HepG2 (cell line): ENCODE data around the gene BUB1B. TPM values are rescaled to one million over a fixed set of nuclear protein-coding genes. Genes with fewer than 3 reads are reported as not detected.
"Not testable (repeated sequence)": the region's sequence is repeated elsewhere in the genome, so short reads cannot be mapped to it uniquely, and the experiment has no call there.

Source experiments
- ATAC-seq: fragments of 200-7000 bp; cut with Tn5 transposase; 3 replicates; pipeline ENCODE4 v1.9.1; 2020; ENCODE audit warnings: mild to moderate bottlenecking, moderate library complexity
- BruUV-seq: library from RNA; stranded (reverse); fragments of 400-500 nt; replicated peaks from 2 replicates; lab custom pipeline; 2021; lab: Mats Ljungman, UMichigan
- CTCF ChIA-PET: fragments of 300-600 bp; formaldehyde crosslinking; extraction: SDS; loops from one replicate; lab custom pipeline; 2021; ENCODE audit warnings: low total read pairs, inconsistent platforms, low intra/inter-chr PET ratio; lab: Yijun Ruan, JAX
- POLR2A ChIA-PET: fragments of 350-600 bp; sonication (Branson Sonifier 250); formaldehyde crosslinking; loops from one replicate; lab custom pipeline; 2020; ENCODE audit warnings: antibody characterized with exemption, inconsistent platforms; lab: Yijun Ruan, JAX
- DNase-seq: peaks from one replicate; pipeline ENCODE4 v3.0.0-alpha.2; 2015; ENCODE audit warnings: low spot score
- FAIRE-seq: peaks from 3 replicates; lab custom pipeline; 2011; peaks lifted over from hg19 to GRCh38; lab: Jason Lieb, UNC
- H2AFZ ChIP-seq: one replicate; pipeline ENCODE4 v1.6.1; 2011; ENCODE audit warnings: low read length, inconsistent platforms
- H3K27ac ChIP-seq: fragments of 300-600 bp; 3 replicates; pipeline ENCODE4 v1.8.0; 2011; ENCODE audit warnings: mixed run types, mild to moderate bottlenecking, mixed read lengths, low read length, inconsistent platforms; ENCODE audit not compliant: insufficient read depth; ENCODE audit errors: extremely low read length
- H3K27me3 ChIP-seq, 2 experiments: fragments of 200-600 bp in 1 of 2; 2 replicates in 1 of 2; 3 replicates in 1 of 2; pipeline versions ENCODE4 v1.6.0 to v1.8.0; 2011; ENCODE audit warnings: low read length in 2 of 2, mild to moderate bottlenecking in 2 of 2, moderate library complexity in 2 of 2, inconsistent platforms in 1 of 2; ENCODE audit not compliant: insufficient read depth in 2 of 2, control insufficient read depth in 1 of 2
- H3K36me3 ChIP-seq, 2 experiments: fragments of 200-600 bp in 1 of 2; replicated peaks in 1 of 2; 2 replicates in 1 of 2; 3 replicates in 1 of 2; pipeline versions ENCODE4 v1.5.1 to v1.8.0; 2011; ENCODE audit warnings: low read length in 2 of 2, inconsistent platforms in 1 of 2; ENCODE audit not compliant: insufficient read depth in 2 of 2, control insufficient read depth in 1 of 2
- H3K4me1 ChIP-seq: 2 replicates; pipeline ENCODE4 v1.5.1; 2012; ENCODE audit warnings: low read length, inconsistent platforms; ENCODE audit not compliant: insufficient read depth
- H3K4me2 ChIP-seq: 2 replicates; pipeline ENCODE4 v1.6.0; 2011; ENCODE audit warnings: low read depth, low read length, inconsistent platforms
- H3K4me3 ChIP-seq, 3 experiments: fragments of 200-600 bp in 1 of 3; sonication (generic), shearing (Covaris generic) in 1 of 3; replicated peaks in 1 of 3; 2 replicates each; pipeline ENCODE4 v1.5.1; 2011 to 2016; ENCODE audit warnings: low read length in 3 of 3, inconsistent platforms in 2 of 3, low read depth in 2 of 3, mild to moderate bottlenecking in 2 of 3, control low read depth in 1 of 3, mixed read lengths in 1 of 3; ENCODE audit not compliant: insufficient read depth in 1 of 3
- H3K79me2 ChIP-seq: one replicate; pipeline ENCODE4 v1.6.1; 2011; ENCODE audit warnings: low read length, inconsistent platforms; ENCODE audit not compliant: insufficient read depth
- H3K9ac ChIP-seq: 2 replicates; pipeline ENCODE4 v1.6.0; 2011; ENCODE audit warnings: mild to moderate bottlenecking, low read depth, low read length, inconsistent platforms; ENCODE audit not compliant: insufficient read depth
- H3K9me3 ChIP-seq: 2 replicates; pipeline ENCODE4 v1.5.1; 2012; ENCODE audit warnings: mild to moderate bottlenecking, low read length
- H4K20me1 ChIP-seq: 2 replicates; pipeline ENCODE4 v1.6.0; 2011; ENCODE audit warnings: inconsistent platforms, mild to moderate bottlenecking, low read length, moderate library complexity; ENCODE audit not compliant: insufficient read depth
- WGBS: methylation state at CpG from one replicate; pipeline ENCODE4 v1.1.6; 2017; ENCODE audit warnings: low lambda C conversion rate; 5-methylcytosine and 5-hydroxymethylcytosine counted together
- in situ Hi-C: cut with HindIII; loops from 2 replicates; pipeline ENCODE4 v1.10.0; 2017; ENCODE audit warnings: low pct_unique_long_range_greater_than_20kb; ENCODE audit not compliant: extremely low pct_ligation_motif_present
- intact Hi-C: fragments of 100-400 bp; cut with micrococcal nuclease; formaldehyde crosslinking; loops from one replicate; pipeline ENCODE4 v1.10.0; 2022; ENCODE audit not compliant: unreplicated experiment
- polyA plus RNA-seq, 8 experiments: library from polyadenylated mRNA; depleted of rRNA in 3 of 8; stranded (reverse) in 7 of 8; unstranded in 1 of 8; fragments of >200 nt; fragmentation: Illumina TruSeq in 4 of 8; extraction: Trizol in 4 of 8; gene quantifications; 2 replicates each; pipeline versions ENCODE4 v1.2.1 to v1.2.3, GENCODE V29; 2011 to 2016; ENCODE audit warnings: low read depth in 4 of 8, missing spikeins in 1 of 8, mixed read lengths in 1 of 8; ENCODE audit not compliant: insufficient read depth in 1 of 8
- total RNA-seq, 5 experiments: library from RNA; depleted of rRNA; stranded (reverse); fragments of >200 nt; fragmentation: Illumina TruSeq; extraction: Trizol; gene quantifications; 2 replicates each; pipeline ENCODE4 v1.2.3, GENCODE V29; 2016; ENCODE audit warnings: low read depth in 1 of 5

The BUB1B gene
- total and polyA plus RNA-seq, 2 of the 13 experiments (the other 11 are each of a cell fraction or from before 2014, with no cell fraction given): 26.2 to 63.5 TPM

DNA sequence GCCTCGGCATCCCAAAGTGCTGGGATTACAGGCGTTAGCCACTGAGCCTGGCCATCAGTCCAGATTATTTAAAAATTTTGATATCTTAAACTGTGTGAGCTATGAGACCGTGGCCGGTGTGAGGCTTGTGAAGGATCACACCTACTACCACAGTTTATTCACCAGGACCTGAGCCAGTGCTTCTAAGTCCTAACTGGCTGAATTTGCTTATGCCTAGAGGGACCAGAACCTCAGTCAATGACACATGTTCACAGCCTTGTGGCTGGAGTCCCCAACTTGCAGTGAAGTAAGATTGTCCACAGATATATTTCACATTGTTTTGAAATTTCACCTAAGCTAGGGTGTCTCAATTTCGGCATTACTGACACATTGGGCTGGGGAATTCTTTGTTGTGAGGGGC lies 37.0 kb upstream of the BUB1B start:
- H3K4me1 ChIP-seq, H3K79me2 ChIP-seq, H4K20me1 ChIP-seq, DNase-seq, H2AFZ ChIP-seq, CTCF ChIA-PET, in situ Hi-C loops, ATAC-seq, H3K9ac ChIP-seq, FAIRE-seq, H3K4me3 ChIP-seq, BruUV-seq, intact Hi-C loops, POLR2A ChIA-PET, H3K27ac ChIP-seq, H3K4me2 ChIP-seq, H3K36me3 ChIP-seq, H3K9me3 ChIP-seq: not testable (repeated sequence)
- 50% methylated on average over 5 of the region's 5 CpGs for WGBS
- H3K27me3 ChIP-seq: peaks cover 0 to 13% of the 10 kb centered on the region in 2 experiments; a peak in 2 of 5 replicates

DNA sequence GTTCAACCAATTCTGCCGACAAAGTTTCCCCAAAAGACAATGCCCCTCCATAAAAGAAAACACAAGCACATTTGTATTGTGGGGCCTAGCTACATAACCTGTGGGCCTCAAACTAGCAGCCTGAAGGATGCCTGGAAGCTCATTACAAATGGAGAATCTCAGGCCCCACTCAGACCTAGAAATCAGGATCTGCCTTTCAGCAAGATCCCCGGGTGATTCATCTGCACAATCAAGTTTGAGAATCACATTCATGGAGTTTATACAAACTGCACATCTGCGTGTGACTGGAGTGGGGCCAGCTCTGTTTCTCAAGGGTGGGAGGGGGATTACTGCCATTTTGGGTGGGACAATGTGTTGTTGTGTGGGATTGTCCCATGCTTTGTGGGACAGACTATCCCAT lies 36.5 kb upstream of the BUB1B start:
- H3K9ac ChIP-seq, CTCF ChIA-PET, FAIRE-seq, in situ Hi-C loops, DNase-seq, intact Hi-C loops, POLR2A ChIA-PET, H3K4me3 ChIP-seq, H3K36me3 ChIP-seq, H4K20me1 ChIP-seq, H3K4me1 ChIP-seq, H2AFZ ChIP-seq, H3K27ac ChIP-seq, BruUV-seq, H3K9me3 ChIP-seq, ATAC-seq, H3K4me2 ChIP-seq, H3K79me2 ChIP-seq: not testable (repeated sequence)
- WGBS: 62% methylated on average over 3 of the region's 3 CpGs
- H3K27me3 ChIP-seq: peaks cover 0 to 13% of the 10 kb centered on the region in 2 experiments; a peak in 2 of 5 replicates

DNA sequence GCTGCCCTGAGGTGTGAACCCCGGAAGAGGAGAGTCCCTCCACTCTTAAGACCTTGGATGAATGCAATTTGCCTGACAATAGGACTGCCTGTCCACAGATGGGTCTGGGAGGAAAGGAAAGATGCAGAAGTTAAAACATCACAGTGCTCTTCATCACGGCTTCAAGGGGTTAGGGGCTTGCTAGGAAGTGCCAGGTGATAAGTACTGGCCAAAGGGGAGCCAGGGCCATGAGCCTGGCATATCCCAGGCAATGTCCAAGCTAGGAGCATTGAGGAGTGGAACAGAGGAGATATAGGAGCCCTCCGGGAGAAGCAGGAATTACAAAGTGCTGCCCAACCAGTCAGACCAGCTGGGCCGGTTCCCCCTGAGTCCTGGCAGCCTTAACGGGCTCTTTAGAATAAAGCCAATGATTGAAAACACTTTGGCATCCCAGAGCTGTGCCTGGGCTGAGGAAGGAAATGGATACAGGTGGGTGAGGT lies 36.0 kb upstream of the BUB1B start:
- H3K9me3 ChIP-seq, intact Hi-C loops, H3K4me3 ChIP-seq, H3K79me2 ChIP-seq, H3K4me1 ChIP-seq, H3K36me3 ChIP-seq, H3K9ac ChIP-seq, H3K27ac ChIP-seq, H3K4me2 ChIP-seq, BruUV-seq, H4K20me1 ChIP-seq, CTCF ChIA-PET, DNase-seq, in situ Hi-C loops, ATAC-seq, H2AFZ ChIP-seq, POLR2A ChIA-PET: not testable (repeated sequence)
- H3K27me3 ChIP-seq: peaks cover 0 to 13% of the 10 kb centered on the region in 2 experiments; a peak in 2 of 5 replicates
- FAIRE-seq: peak; percentile 44
- WGBS: 70% methylated on average over 5 of the region's 5 CpGs
